ENCODE measurements around the gene PAX8. TPM values are rescaled to one million over a fixed set of nuclear protein-coding genes. Genes with fewer than 3 reads are reported as not detected.
"Not testable (repeated sequence)": the region's sequence is repeated elsewhere in the genome, so short reads cannot be mapped to it uniquely, and the experiment has no call there.

Gene PAX8
- 1 to 10 TPM; 2.5 to 3.2 TPM for total RNA-seq

DNA sequence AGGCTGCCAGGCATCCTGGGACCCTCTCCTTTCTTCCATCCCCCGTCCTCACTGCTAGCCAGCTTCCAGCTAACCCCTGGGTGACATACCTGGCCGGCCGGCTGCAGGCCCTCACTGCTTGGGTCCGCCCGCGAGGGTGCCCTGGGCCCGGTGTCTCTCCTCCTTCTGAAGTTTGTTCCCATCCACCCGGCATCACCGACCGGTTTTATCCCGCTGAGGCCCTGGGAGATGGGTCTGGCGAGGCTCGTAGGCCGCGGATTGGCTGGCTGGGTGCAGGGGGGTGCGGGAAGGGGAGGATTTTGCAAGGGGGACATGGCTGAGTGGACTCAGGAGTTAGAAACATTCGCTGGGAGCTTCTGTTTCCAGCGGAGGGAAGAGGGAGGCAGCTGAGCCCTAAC, at the start of gene PAX8:
Gene PAX8, minus strand, starts transcription at position 180 of the 398 bp plus-strand sequence. CDS start 527 bp downstream, outside the sequence.
- Mint-ChIP-seq H3K4me1 (peaks cover 2% of the 10 kb centered on the region), H3K4me3 (no peak within 1 kb of the TSS), H3K36me3 (no peaks in the 10 kb centered on the region), H3K27ac (no peak within 1 kb of the TSS), H3K27me3 (peaks cover 73% of the 10 kb centered on the region), H3K9me3 (no peaks in the 10 kb centered on the region)
- DNase-seq (no peak), ATAC-seq (ENCODE audit: low read depth) (no peak)
- POLR2A ChIA-PET = no interaction called here

DNA sequence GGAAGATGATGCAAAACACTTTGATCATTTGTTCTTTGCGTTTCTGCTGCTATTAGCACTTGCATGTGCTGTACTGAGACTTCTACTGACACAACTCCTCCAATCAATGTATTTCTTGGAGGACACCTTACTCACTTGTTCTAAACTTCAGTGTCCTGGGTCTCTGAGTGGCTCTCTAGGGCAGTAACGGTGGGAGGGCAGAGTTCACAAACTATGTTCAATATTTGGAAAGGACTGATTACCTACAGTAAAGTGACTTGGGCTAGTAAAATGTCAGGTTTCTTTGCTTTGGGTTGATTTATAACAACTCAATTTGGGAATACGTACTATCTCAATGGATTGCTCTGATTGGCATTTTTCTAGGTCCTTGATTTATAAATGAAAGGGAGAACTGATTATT, 49.3 kb upstream of the PAX8 start:
- no peaks in the 10 kb centered on the region for H3K9me3 Mint-ChIP-seq
- H3K27me3 Mint-ChIP-seq = peaks cover 21% of the 10 kb centered on the region
- POLR2A ChIA-PET = no interaction called here
- no peak overlapping the region for H3K4me3 Mint-ChIP-seq
- DNase-seq = no peak
- H3K27ac Mint-ChIP-seq = no peak overlapping the region
- H3K4me1 Mint-ChIP-seq = peaks cover 11% of the 10 kb centered on the region
- no peaks in the 10 kb centered on the region for H3K36me3 Mint-ChIP-seq
- ATAC-seq (ENCODE audit: low read depth) = no peak

DNA sequence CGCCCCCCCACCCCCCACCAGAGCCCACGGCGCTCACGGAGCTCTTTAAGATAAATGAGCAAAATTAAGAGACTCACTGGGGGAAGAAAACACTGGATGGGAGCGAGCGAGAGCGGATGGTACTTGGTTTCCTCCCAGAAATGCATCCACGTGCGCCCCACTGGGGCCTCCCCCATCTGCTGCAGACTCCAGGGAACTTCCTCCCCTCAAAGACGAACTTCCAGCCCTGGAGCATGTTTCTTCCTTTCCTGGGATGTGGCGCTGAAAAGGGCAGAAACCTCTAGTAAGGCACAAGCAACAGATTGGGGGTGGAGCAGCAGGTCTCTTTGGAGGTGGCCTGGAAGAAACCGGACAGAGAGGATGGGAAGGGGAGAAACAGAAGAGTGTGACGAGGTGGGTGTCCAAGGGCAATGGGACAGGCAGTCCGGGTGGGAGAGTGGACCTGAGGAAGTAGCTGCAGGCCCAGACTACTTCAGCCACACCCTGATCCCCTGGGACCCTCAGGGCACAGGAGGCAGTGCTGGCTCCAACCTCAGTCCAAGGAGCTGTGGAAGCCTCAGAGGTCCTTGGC, 46.5 kb upstream of the PAX8 start:
- POLR2A ChIA-PET; H3K36me3 Mint-ChIP-seq; H3K9me3 Mint-ChIP-seq; DNase-seq; ATAC-seq (ENCODE audit: low read depth): not testable (repeated sequence)
- Mint-ChIP-seq H3K4me3 (peak overlapping the region; percentile 45), H3K27me3 (peaks cover 31% of the 10 kb centered on the region), H3K27ac (peak overlapping the region; percentile 60), H3K4me1 (peaks cover 11% of the 10 kb centered on the region)

DNA sequence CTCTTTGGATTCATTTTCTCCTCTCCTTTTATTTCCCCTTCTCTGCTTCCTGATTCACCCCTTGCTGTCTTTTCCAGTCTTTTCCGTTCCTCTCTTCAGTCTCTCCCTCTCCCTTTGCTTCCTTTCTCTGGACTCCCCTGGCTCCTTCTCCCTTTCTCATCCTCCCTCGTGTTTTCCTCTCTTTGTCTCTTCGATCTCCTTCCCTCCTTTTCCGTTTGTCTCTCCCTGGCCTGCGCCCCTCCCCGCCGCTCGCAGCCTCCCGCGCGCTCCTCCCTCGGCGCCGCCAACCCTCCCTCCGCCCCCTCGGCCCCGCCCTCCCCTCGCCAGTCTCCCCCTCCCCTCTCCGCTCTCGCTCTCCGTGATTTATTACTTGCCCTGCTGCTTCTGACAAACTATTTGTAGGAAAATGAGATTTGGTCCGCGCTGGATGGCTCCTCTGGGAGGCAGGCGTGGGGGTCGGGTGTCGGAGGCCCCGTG, 46.0 kb upstream of the PAX8 start:
- H3K27ac Mint-ChIP-seq = peak overlapping the region; percentile 67
- peak overlapping the region; percentile 83 for H3K4me3 Mint-ChIP-seq
- POLR2A ChIA-PET = no interaction called here
- peaks cover 10% of the 10 kb centered on the region for H3K4me1 Mint-ChIP-seq
- DNase-seq (peak; percentile 38), ATAC-seq (ENCODE audit: low read depth) (peak; percentile 62)
- H3K36me3 Mint-ChIP-seq = no peaks in the 10 kb centered on the region
- no peaks in the 10 kb centered on the region for H3K9me3 Mint-ChIP-seq
- peaks cover 31% of the 10 kb centered on the region for H3K27me3 Mint-ChIP-seq

DNA sequence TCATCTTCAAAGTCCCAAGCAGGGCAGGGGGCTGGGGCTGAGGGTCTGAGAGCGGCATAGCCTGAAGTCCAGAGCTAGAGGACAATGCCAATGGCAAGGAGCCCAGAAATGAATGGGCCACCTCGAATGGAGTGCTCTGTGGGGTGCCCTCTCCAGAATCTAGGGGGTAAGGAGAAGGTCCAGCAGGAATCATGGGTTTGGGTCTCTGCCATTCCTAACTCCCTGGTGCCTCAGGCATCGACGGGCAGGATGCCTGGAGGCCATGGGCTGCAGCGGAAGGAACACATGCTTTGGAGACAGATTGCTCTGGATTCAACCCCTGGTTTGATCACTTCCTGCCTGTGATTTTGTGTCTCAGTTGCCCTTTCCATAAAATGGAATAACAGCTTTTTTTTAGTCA, 44.4 kb upstream of the PAX8 start:
- H3K36me3 Mint-ChIP-seq; H3K27ac Mint-ChIP-seq; H3K4me1 Mint-ChIP-seq; H3K9me3 Mint-ChIP-seq; DNase-seq; POLR2A ChIA-PET; ATAC-seq (ENCODE audit: low read depth); H3K4me3 Mint-ChIP-seq: not testable (repeated sequence)
- H3K27me3 Mint-ChIP-seq = peaks cover 31% of the 10 kb centered on the region

DNA sequence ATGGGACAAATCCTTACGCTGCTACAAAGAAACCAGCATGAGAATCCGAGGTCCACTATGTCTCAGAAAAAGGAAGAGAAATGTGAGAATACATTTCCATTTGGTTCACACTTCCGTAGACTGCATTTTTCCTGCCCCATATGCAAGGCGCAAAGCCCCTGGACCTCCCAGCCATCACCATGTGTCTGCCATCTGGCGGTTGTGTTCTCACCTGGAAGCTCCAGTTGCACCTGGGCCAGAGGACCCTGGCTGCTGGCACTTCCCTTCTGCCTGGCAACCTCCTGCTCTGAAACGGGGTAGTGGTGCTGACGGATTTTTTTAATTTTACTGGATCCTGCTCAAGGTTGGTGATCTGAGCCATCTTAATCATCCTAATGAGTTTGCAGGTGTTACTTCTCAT, 41.4 kb upstream of the PAX8 start:
- POLR2A ChIA-PET, H3K4me1 Mint-ChIP-seq: not testable (repeated sequence)

DNA sequence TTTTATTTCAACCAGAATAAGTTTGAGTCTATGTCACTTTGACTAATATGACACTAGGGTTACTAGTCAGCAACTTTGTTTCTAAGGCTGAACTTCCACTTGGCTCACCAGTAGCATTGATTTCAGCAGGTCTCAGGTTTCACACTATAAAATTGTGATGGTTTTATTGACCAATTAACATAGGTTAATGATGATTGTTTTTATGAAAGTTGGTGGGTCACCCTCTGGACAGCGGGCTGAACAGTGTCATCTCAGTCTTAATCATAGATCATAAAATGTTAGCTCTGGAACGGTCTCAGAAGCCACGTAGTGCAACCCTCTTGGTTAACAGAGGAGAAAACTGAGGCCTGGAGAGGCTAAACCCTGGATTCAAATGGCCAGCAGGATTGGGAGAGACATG, 40.2 kb upstream of the PAX8 start:
- POLR2A ChIA-PET; H3K9me3 Mint-ChIP-seq; H3K4me1 Mint-ChIP-seq; H3K4me3 Mint-ChIP-seq; DNase-seq; H3K36me3 Mint-ChIP-seq; H3K27ac Mint-ChIP-seq; ATAC-seq (ENCODE audit: low read depth): not testable (repeated sequence)
- H3K27me3 Mint-ChIP-seq = peaks cover 45% of the 10 kb centered on the region

More for the DNA sequence above, 41.4 kb upstream of the PAX8 start:
- H3K27ac Mint-ChIP-seq; H3K36me3 Mint-ChIP-seq; H3K9me3 Mint-ChIP-seq; DNase-seq; H3K4me3 Mint-ChIP-seq; ATAC-seq (ENCODE audit: low read depth): not testable (repeated sequence)
- H3K27me3 Mint-ChIP-seq = peaks cover 42% of the 10 kb centered on the region

DNA sequence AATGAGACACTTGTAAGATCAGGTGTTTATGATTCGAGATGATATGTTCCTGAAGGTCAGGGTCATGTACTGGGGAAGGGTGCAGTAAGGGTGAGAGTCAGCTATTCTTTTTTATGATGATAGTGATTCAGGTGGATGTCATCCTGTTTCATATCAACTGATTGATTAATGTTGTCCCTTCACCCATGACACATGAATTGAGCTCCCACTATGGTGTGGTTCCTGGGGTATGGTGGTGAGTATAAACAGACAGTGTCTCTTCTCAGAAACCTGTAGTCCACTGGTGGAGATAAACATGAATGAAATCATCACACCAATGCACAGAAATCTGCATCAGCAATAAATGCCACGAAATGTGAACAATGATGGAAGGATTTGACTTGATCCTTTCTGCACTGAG, 37.4 kb upstream of the PAX8 start:
- no peaks in the 10 kb centered on the region for H3K36me3 Mint-ChIP-seq
- no peak for ATAC-seq (ENCODE audit: low read depth)

DNA sequence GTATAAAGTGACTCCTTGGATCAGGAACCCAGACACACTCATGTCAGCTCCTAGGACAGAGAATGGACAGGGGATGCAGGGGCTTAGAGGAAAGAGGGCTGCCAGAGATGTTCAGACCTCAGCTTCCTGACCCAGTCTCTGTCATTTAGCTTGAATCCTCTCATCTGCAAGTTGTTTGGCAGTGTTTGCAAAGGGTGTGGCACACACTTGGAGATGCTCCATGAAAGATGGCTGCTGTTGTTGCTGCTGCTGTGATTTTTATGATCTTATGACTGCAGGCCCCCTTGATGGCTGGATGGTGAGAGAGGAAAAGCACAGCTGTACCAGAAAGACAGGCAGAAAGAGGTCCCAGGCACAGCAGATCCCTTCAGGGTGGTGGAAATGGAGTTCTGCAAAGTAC, 35.9 kb upstream of the PAX8 start:
- H3K4me3 Mint-ChIP-seq; H3K36me3 Mint-ChIP-seq; DNase-seq; H3K27ac Mint-ChIP-seq; POLR2A ChIA-PET; ATAC-seq (ENCODE audit: low read depth); H3K9me3 Mint-ChIP-seq; H3K4me1 Mint-ChIP-seq: not testable (repeated sequence)
- H3K27me3 Mint-ChIP-seq = peaks cover 28% of the 10 kb centered on the region

More for the DNA sequence above, 37.4 kb upstream of the PAX8 start:
- H3K27me3 Mint-ChIP-seq = peaks cover 29% of the 10 kb centered on the region
- POLR2A ChIA-PET = no interaction called here
- no peaks in the 10 kb centered on the region for H3K4me1 Mint-ChIP-seq
- H3K9me3 Mint-ChIP-seq = no peaks in the 10 kb centered on the region
- no peak overlapping the region for H3K4me3 Mint-ChIP-seq
- DNase-seq = no peak
- no peak overlapping the region for H3K27ac Mint-ChIP-seq

DNA sequence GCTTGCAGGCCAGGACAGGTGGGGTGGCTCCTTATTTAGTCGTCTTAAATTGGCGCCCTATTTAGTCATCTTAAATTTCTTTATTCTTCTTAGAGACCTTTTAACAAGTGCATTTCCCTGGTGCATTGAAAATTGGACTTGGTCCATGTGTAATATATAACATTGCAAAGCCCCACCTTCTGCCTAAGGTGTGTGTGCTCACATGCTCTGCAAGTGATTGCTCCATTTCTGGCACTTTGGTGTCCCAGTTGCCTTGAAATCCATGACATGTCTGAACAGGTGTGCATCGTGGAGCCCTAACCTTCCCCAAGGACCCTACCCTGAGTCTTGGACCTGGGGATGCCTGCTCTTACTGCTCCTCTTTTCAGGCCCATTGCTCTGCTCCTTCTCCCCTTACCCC, 35.5 kb upstream of the PAX8 start:
- H3K9me3 Mint-ChIP-seq; H3K36me3 Mint-ChIP-seq; POLR2A ChIA-PET; H3K4me3 Mint-ChIP-seq; H3K27ac Mint-ChIP-seq; DNase-seq; H3K4me1 Mint-ChIP-seq; ATAC-seq (ENCODE audit: low read depth): not testable (repeated sequence)
- H3K27me3 Mint-ChIP-seq = peaks cover 28% of the 10 kb centered on the region

DNA sequence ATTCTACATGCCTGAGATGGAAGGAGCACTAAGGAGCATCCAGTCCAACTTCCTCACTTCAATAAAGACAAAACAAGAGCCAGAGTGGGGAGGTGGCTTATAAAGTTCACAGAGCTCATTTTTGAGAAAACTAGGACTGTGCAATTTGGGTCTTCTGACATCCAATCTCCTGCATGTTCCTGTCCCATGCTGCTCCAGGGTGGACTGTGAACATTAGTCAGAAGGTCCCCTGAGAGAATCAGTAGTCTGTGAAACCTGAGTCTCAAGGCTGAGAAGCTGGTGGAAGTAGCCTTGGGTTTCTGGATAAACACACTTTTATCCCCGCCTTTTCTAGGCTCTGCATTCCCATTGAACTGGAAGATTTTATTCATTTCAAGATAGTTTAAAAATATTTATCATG, 33.1 kb upstream of the PAX8 start:
- H3K4me3 Mint-ChIP-seq = not testable (repeated sequence)

DNA sequence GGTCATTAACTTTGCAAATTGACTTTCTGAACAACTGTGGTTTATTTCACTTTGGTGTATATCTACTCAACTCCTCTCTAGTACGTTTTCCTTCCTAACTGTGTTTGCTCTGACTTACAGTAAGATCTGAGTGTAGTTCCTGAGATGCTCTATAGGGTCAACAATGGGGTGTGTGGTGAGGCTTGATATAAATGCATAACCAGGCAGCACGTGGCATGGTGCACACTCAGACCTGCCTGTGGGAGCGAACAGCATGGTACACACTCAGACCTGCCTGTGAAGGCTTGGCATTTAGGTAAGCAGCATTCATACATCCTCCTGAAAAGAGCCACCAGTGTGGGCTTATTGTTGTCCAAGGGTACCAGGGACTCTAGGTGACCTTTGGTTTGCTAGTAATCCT, 32.5 kb upstream of the PAX8 start:
- peak; percentile 26 for ATAC-seq (ENCODE audit: low read depth)
- DNase-seq, H3K27ac Mint-ChIP-seq, POLR2A ChIA-PET, H3K4me3 Mint-ChIP-seq, H3K36me3 Mint-ChIP-seq, H3K4me1 Mint-ChIP-seq, H3K9me3 Mint-ChIP-seq: not testable (repeated sequence)
- peaks cover 39% of the 10 kb centered on the region for H3K27me3 Mint-ChIP-seq

More for the DNA sequence above, 33.1 kb upstream of the PAX8 start:
- H3K9me3 Mint-ChIP-seq; H3K27ac Mint-ChIP-seq; ATAC-seq (ENCODE audit: low read depth); POLR2A ChIA-PET; H3K4me1 Mint-ChIP-seq; H3K36me3 Mint-ChIP-seq; DNase-seq: not testable (repeated sequence)
- peaks cover 38% of the 10 kb centered on the region for H3K27me3 Mint-ChIP-seq

DNA sequence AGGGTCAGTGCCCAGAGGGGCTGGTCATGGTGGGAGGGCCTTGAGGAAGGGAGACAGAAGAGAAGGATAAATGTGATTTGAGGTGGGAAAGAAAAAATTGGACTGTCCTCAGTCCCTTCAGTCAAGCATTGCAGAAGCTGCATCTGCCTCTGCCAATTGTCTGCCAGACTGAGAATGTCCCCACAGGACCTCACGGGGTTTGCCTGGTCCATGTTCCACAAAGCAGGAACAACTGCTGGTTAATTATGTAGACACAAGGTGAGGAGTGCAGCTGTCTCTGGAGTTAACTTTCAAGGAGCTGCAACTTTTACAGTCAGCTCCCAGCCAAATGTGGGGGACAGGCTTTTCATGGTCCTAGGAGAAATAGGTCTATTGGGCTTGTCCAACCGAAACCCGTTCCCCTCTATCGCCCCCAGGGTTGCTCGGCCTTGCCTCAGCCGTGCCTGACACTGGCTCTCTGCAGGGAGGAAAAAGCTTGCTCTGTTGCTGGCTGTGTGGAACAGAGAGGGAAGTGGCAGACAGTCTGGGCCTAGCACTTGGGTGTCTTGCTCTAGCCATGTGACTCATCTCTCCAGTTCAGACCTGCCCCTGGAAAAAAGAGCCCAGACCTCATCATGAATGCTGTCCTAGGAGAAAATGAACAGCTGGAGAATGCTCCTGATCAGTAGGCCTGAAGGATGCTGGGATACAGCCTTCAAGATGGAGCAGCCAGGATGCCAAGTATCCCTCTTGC, 31.1 kb upstream of the PAX8 start:
- Mint-ChIP-seq H3K27me3 (peaks cover 28% of the 10 kb centered on the region), H3K4me1 (no peaks in the 10 kb centered on the region), H3K36me3 (no peaks in the 10 kb centered on the region), H3K4me3 (no peak overlapping the region), H3K9me3 (no peaks in the 10 kb centered on the region), H3K27ac (no peak overlapping the region)
- DNase-seq (no peak), ATAC-seq (ENCODE audit: low read depth) (no peak)
- POLR2A ChIA-PET = no interaction called here

DNA sequence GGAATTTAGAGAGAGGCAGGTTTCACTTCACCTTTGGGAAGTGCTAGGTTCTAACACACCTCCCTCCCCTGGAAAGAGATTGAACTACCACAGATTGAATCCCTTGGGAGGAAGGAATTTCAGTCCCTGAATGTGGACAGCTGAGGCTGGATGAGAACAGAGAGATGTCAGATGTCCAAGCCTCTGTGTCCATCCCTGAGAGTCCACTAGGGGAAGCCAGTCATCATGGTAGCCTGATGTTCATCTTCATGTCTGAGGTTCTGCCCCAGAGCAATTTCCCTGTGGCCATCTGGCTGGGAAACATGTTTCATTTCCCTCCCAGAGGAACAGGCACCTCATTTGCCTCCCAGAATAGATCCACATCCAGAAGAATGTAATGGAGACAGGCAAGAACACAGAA, 30.1 kb upstream of the PAX8 start:
- H3K36me3 Mint-ChIP-seq; ATAC-seq (ENCODE audit: low read depth); DNase-seq; H3K4me1 Mint-ChIP-seq; H3K27ac Mint-ChIP-seq; POLR2A ChIA-PET; H3K4me3 Mint-ChIP-seq; H3K9me3 Mint-ChIP-seq: not testable (repeated sequence)
- H3K27me3 Mint-ChIP-seq = peaks cover 22% of the 10 kb centered on the region

Measured in activated naive CD8-positive, alpha-beta T cell treated with anti-CD3 and anti-CD28 coated beads, Interleukin-2, amount 10 ng/mL, durations not matched to agents 7 days and 5 days (primary cell).